Endothelial cell of umbilical vein (primary cell): ENCODE data around the gene NCOR1. TPM values are rescaled to one million over a fixed set of nuclear protein-coding genes. Genes with fewer than 3 reads are reported as not detected.

Experiments
- BruUV-seq: library from RNA; stranded (reverse); fragments of 400-500 nt; replicated peaks from 2 replicates; lab custom pipeline; 2021; lab: Mats Ljungman, UMichigan
- CTCF ChIA-PET: fragments of 300-600, 350-600 bp; sonication (Branson Sonifier 250); formaldehyde crosslinking; loops from one replicate; lab custom pipeline; 2021; ENCODE audit warnings: antibody characterized with exemption, inconsistent platforms; lab: Charles Lee
- POLR2A ChIA-PET: fragments of 300-600, 350-600 bp; sonication (Branson Sonifier 250); formaldehyde crosslinking; loops from one replicate; lab custom pipeline; 2021; ENCODE audit warnings: antibody characterized with exemption, inconsistent platforms; lab: Charles Lee
- DNase-seq: peaks from one replicate; pipeline ENCODE4 v3.0.0-alpha.2; 2011; ENCODE audit warnings: low read depth, low spot score
- FAIRE-seq: peaks from 2 replicates; lab custom pipeline; 2011; peaks lifted over from hg19 to GRCh38; lab: Jason Lieb, UNC
- H2AFZ ChIP-seq: 2 replicates; pipeline ENCODE4 v1.6.0; 2012; ENCODE audit warnings: low read depth, low read length, control low read depth, inconsistent platforms
- H3K27ac ChIP-seq: 2 replicates; pipeline ENCODE4 v1.5.1; 2011; ENCODE audit warnings: low read depth, mild to moderate bottlenecking, control low read depth, low read length, moderate library complexity; ENCODE audit not compliant: insufficient read depth
- H3K27me3 ChIP-seq, 2 experiments: 2 replicates each; pipeline versions ENCODE4 v1.6.0 to v1.6.1; 2011; ENCODE audit warnings: low read length in 2 of 2, mixed read lengths in 1 of 2; ENCODE audit not compliant: control insufficient read depth in 2 of 2, insufficient read depth in 2 of 2
- H3K36me3 ChIP-seq, 2 experiments: 2 replicates in 1 of 2; 3 replicates in 1 of 2; pipeline ENCODE4 v1.5.1; 2011; ENCODE audit warnings: low read length in 2 of 2, mild to moderate bottlenecking in 1 of 2, moderate library complexity in 1 of 2; ENCODE audit not compliant: control insufficient read depth in 2 of 2, insufficient read depth in 2 of 2; ENCODE audit errors: extremely low read depth in 1 of 2
- H3K4me1 ChIP-seq: 3 replicates; pipeline ENCODE4 v1.5.1; 2011; ENCODE audit warnings: mild to moderate bottlenecking, low read length; ENCODE audit not compliant: control insufficient read depth, insufficient read depth; ENCODE audit errors: extremely low read depth
- H3K4me2 ChIP-seq: 2 replicates; pipeline ENCODE4 v1.6.1; 2011; ENCODE audit warnings: low read length, control low read depth, mixed read lengths; ENCODE audit not compliant: insufficient read depth
- H3K4me3 ChIP-seq, 3 experiments: fragments of 200-600 bp in 1 of 3; sonication (generic), shearing (Covaris generic) in 1 of 3; replicated peaks in 1 of 3; 2 replicates each; pipeline ENCODE4 v1.5.1; 2011 to 2016; ENCODE audit warnings: control low read depth in 3 of 3, low read length in 3 of 3, mild to moderate bottlenecking in 2 of 3, inconsistent platforms in 1 of 3, low read depth in 1 of 3, moderate library complexity in 1 of 3; ENCODE audit not compliant: insufficient read depth in 1 of 3
- H3K79me2 ChIP-seq: 2 replicates; pipeline ENCODE4 v1.6.0; 2012; ENCODE audit warnings: low read length, inconsistent platforms; ENCODE audit not compliant: control insufficient read depth, insufficient read depth
- H3K9ac ChIP-seq: replicated peaks from 2 replicates; pipeline ENCODE3; 2011; ENCODE audit warnings: low read length, control low read depth; ENCODE audit not compliant: insufficient read depth; ENCODE audit errors: extremely low read depth
- H3K9me1 ChIP-seq: replicated peaks from 3 replicates; pipeline ENCODE4 v1.6.0; 2011; ENCODE audit warnings: mild to moderate bottlenecking, low read length; ENCODE audit not compliant: control insufficient read depth, insufficient read depth; ENCODE audit errors: extremely low read depth
- H3K9me3 ChIP-seq: replicated peaks from 2 replicates; pipeline ENCODE4 v1.5.1; 2012; ENCODE audit warnings: low read length, inconsistent platforms; ENCODE audit not compliant: control insufficient read depth, insufficient read depth
- H4K20me1 ChIP-seq: replicated peaks from 2 replicates; pipeline ENCODE3; 2011; ENCODE audit warnings: mild to moderate bottlenecking, low read length; ENCODE audit not compliant: control insufficient read depth, insufficient read depth; ENCODE audit errors: extremely low read depth
- EZH2 ChIP-seq: IDR thresholded peaks from 2 replicates; pipeline ENCODE4 v1.6.1; 2012; ENCODE audit warnings: borderline replicate concordance, low read depth, mild to moderate bottlenecking, moderate library complexity, low read length, inconsistent platforms; ENCODE audit not compliant: severe bottlenecking
- FOS ChIP-seq: IDR thresholded peaks from 2 replicates; pipeline ENCODE4 v1.6.1; 2011; ENCODE audit warnings: mild to moderate bottlenecking, low read length, moderate library complexity, borderline replicate concordance; ENCODE audit not compliant: insufficient read depth
- GATA2 ChIP-seq: IDR thresholded peaks from 2 replicates; pipeline ENCODE4 v1.7.0; 2011; ENCODE audit warnings: low read depth, mild to moderate bottlenecking, moderate library complexity, mixed read lengths, low read length; ENCODE audit not compliant: insufficient read length, insufficient read depth
- JUN ChIP-seq: IDR thresholded peaks from 2 replicates; pipeline ENCODE4 v1.6.1; 2011; ENCODE audit warnings: borderline replicate concordance, low read depth; ENCODE audit not compliant: insufficient read length, insufficient read depth
- MYC ChIP-seq: IDR thresholded peaks from one replicate; pipeline ENCODE4 v1.6.1; 2011; ENCODE audit warnings: mild to moderate bottlenecking, low read depth, low read length
- POLR2A ChIP-seq: IDR thresholded peaks from 2 replicates; pipeline ENCODE4 v1.6.1; 2012; ENCODE audit warnings: low read depth, mild to moderate bottlenecking, control low read depth, low read length
- POLR2AphosphoS5 ChIP-seq: IDR thresholded peaks from 2 replicates; pipeline ENCODE4 v1.6.1; 2012; ENCODE audit warnings: low read depth, mild to moderate bottlenecking, control low read depth, low read length, moderate library complexity; ENCODE audit not compliant: insufficient read depth
- dilution Hi-C: fragments of 300-500 bp; cut with MboI; formaldehyde crosslinking; loops from one replicate; pipeline ENCODE4 v1.15.0; 2019; ENCODE audit warnings: low sequenced_read_pairs; ENCODE audit not compliant: extremely low pct_ligation_motif_present
- intact Hi-C: fragments of 100-400 bp; cut with micrococcal nuclease; formaldehyde crosslinking; loops from one replicate; pipeline ENCODE4 v1.10.0; 2022
- polyA plus RNA-seq, 4 experiments: library from polyadenylated mRNA; depleted of rRNA in 3 of 4; stranded (reverse) in 3 of 4; unstranded in 1 of 4; fragments of >200 nt; gene quantifications; 2 replicates each; pipeline versions ENCODE4 v1.2.1 to v1.2.3, GENCODE V29; 2011 to 2012; ENCODE audit warnings: missing spikeins in 1 of 4
- total RNA-seq: library from RNA; stranded (reverse); gene quantifications from 2 replicates; pipeline ENCODE4 v1.2.3, GENCODE V29; 2021
- TF ChIP-seq, protein P1 (sequence below): IDR thresholded peaks from 2 replicates; pipeline ENCODE4 v1.6.1; 2011; ENCODE audit not compliant: insufficient read depth, insufficient read length
- TF ChIP-seq, protein P2 (sequence below), 2 donors: IDR thresholded peaks; 1 replicate in 1 of 2; 2 replicates in 1 of 2; pipeline ENCODE4 v1.5.1; 2011; ENCODE audit warnings: low read length in 2 of 2, mild to moderate bottlenecking in 2 of 2, moderate library complexity in 2 of 2, control low read depth in 1 of 2, inconsistent platforms in 1 of 2, low read depth in 1 of 2; ENCODE audit not compliant: insufficient read depth in 1 of 2; ENCODE audit errors: extremely low read depth in 1 of 2

The NCOR1 gene
- total and polyA plus RNA-seq, 2 donors (not counting 3 experiments of a cell fraction or from before 2014, with no cell fraction given) = 90.0 to 134 TPM

DNA sequence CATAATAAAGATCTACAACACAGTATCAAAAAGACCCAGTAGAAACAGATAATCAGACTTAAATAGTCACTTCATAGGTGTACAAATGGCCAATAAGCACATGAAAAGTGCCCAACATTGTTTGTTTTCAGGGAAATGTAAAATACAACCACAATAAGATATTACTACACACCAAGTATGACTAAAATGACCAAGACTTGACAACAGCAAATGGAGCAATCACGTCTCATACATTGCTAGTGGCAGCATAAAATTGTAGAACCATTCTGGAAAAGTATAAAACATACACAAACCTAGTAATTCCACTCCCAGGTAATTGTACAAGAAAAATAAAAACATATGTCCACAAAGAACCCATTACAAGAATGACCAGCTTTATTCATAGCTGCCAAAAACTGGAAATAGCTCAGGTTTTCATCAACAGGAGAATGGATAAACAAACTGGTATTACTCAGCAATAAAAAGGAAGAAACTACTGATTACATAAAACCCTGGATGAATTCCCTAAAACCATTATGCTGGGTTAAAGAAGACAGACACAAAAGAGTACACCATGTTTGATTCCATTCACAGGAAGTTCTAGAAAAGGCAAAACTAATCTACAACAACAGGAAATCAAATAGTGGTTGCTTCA lies 130.2 kb downstream of the NCOR1 start:
- peak overlapping the region; percentile 32 for H3K27ac ChIP-seq
- no peaks in the 10 kb centered on the region for H4K20me1 ChIP-seq
- FAIRE-seq = peak; percentile 64
- peaks cover 15% of the 10 kb centered on the region for H3K4me1 ChIP-seq
- peaks cover 2% of the 10 kb centered on the region for H3K79me2 ChIP-seq
- no peak overlapping the region for H3K4me3 ChIP-seq
- DNase-seq = peak; percentile 76
- no peaks in the 10 kb centered on the region for H3K9me1 ChIP-seq
- H3K9me3 ChIP-seq = no peaks in the 10 kb centered on the region
- CTCF ChIA-PET = interaction anchor here (1.2 to 1.6 kb wide), 2 partner anchors 21 to 38 kb away, joined by 3 to 4 read pairs; no protein-coding TSS in a partner anchor
- BruUV-seq = no TSS peak
- intact Hi-C loops (no loop called here), dilution Hi-C loops (no loop called here)
- H3K9ac ChIP-seq = no peak overlapping the region
- peaks cover 3% of the 10 kb centered on the region in 2 experiments for H3K36me3 ChIP-seq
- H3K27me3 ChIP-seq = no peaks in the 10 kb centered on the region
- TF ChIP-seq JUN (no peak), POLR2AphosphoS5 (no peak), GATA2 (no peak), POLR2A (no peak), FOS (no peak), EZH2 (no peak), MYC (no peak)
- TF ChIP-seq, protein P1, sequence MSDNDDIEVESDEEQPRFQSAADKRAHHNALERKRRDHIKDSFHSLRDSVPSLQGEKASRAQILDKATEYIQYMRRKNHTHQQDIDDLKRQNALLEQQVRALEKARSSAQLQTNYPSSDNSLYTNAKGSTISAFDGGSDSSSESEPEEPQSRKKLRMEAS = no peak
- TF ChIP-seq, protein P2, sequence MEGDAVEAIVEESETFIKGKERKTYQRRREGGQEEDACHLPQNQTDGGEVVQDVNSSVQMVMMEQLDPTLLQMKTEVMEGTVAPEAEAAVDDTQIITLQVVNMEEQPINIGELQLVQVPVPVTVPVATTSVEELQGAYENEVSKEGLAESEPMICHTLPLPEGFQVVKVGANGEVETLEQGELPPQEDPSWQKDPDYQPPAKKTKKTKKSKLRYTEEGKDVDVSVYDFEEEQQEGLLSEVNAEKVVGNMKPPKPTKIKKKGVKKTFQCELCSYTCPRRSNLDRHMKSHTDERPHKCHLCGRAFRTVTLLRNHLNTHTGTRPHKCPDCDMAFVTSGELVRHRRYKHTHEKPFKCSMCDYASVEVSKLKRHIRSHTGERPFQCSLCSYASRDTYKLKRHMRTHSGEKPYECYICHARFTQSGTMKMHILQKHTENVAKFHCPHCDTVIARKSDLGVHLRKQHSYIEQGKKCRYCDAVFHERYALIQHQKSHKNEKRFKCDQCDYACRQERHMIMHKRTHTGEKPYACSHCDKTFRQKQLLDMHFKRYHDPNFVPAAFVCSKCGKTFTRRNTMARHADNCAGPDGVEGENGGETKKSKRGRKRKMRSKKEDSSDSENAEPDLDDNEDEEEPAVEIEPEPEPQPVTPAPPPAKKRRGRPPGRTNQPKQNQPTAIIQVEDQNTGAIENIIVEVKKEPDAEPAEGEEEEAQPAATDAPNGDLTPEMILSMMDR (IDR thresholded peaks at IDR 0.05; ENCODE audit: extremely low read depth in 1 of 2, insufficient read depth in 1 of 2, low read depth in 1 of 2, low read length in 2 of 2) = no peak
- H2AFZ ChIP-seq = no peak overlapping the region
- H3K4me2 ChIP-seq = peak overlapping the region; percentile 43
- POLR2A ChIA-PET = interaction anchor here (0.6 kb wide), 1 partner anchor 296 kb away, joined by 8 read pairs; the partner anchor contains the start of gene UBB
